Thoracic aorta (tissue), 2 donors: ENCODE results near the gene DENND6B. TPM values are rescaled to one million over a fixed set of nuclear protein-coding genes. Genes with fewer than 3 reads are reported as not detected.
A peak's percentile ranks its signal among the peaks of the same experiment; 100 is the strongest.

Experiments
- ATAC-seq: fragments of 150-250 bp; one replicate; pipeline ENCODE4 v1.8.0; 2017; ENCODE audit warnings: low read depth; ENCODE audit not compliant: insufficient number of reproducible peaks, low FRiP score
- DNase-seq: peaks from one replicate; pipeline ENCODE4 v3.0.0-alpha.2; 2020; ENCODE audit warnings: low spot score
- H3K27ac ChIP-seq, 2 donors: fragments of 200-600 bp; sonication (generic); 1 replicate in 1 of 2; 2 replicates in 1 of 2; pipeline ENCODE4 v1.5.1; 2016; ENCODE audit warnings: mild to moderate bottlenecking in 2 of 2, moderate library complexity in 2 of 2
- H3K27me3 ChIP-seq: fragments of 200-600 bp; sonication (generic); replicated peaks from 2 replicates; pipeline ENCODE4 v1.6.0; 2016; ENCODE audit warnings: mild to moderate bottlenecking; ENCODE audit not compliant: insufficient read depth
- H3K36me3 ChIP-seq: fragments of 200-600 bp; sonication (generic); one replicate; pipeline ENCODE4 v1.5.1; 2016
- H3K4me1 ChIP-seq, 2 donors: fragments of 200-600 bp; sonication (generic); 1 replicate in 1 of 2; 2 replicates in 1 of 2; pipeline versions ENCODE4 v1.5.1 to v1.6.0; 2016; ENCODE audit warnings: low read depth in 2 of 2, mild to moderate bottlenecking in 1 of 2; ENCODE audit not compliant: control insufficient read depth in 1 of 2
- H3K4me3 ChIP-seq: fragments of 200-600 bp; sonication (generic); 2 replicates; pipeline ENCODE4 v1.5.1; 2016; ENCODE audit warnings: mild to moderate bottlenecking
- H3K9me3 ChIP-seq: fragments of 200-600 bp; sonication (generic); 2 replicates; pipeline ENCODE4 v1.5.1; 2016
- total RNA-seq, 2 donors: library from RNA; depleted of rRNA; stranded (reverse); fragments of >200 nt; gene quantifications; one replicate each; pipeline versions ENCODE4 v1.1.0 to v1.2.3, GENCODE V29; 2016
- TF ChIP-seq, protein P1 (sequence below): fragments of 200-600 bp; sonication (generic); IDR thresholded peaks from one replicate; pipeline ENCODE4 v1.5.1; 2019; ENCODE audit warnings: antibody characterized with exemption

The DENND6B gene
- total RNA-seq, 2 donors from 2014 or later: 4.2 to 6.0 TPM

DNA sequence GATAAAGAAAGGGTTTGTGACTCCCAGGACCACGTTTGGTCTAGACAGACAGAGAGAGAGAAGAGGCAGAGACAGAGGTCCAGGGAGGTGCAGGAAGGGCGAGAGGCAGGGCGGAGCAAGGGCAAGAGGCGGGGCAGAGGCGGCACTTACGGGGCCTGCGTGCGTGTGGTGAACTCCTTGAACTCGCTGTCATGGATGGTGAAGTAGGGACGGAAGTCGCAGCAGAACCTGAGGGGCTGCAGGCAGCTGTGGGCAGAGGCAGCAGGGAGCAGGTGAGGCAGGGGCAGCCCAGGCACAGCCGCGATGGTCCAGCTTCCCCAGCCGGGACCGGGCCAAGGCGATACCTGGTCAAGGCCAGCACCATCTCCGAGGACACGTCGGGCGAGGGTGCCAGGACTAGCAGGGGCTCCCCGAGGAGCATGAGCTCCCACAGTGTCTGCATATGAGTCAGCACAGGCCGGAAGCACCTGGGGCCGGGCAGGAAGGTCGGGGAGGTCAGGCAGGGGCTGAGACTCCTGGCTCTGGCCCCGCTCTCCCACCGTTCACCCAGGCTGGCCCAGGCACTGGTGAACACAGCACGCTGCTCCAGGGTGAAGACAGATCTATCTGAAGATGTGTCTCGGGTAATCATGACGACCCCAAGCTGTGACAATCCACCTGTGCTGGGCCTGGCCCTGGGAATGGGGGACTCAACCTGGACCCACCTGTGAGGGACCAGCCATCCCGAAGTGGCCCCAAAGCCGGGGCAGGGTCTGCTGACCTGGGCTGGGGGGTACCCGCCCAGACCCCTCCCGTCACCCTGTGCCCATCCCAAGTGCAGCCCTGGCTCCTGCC, 12.1 kb downstream of the DENND6B start:
- peak overlapping the region; percentile 32 for H3K4me3 ChIP-seq
- no peak overlapping the region for H3K27ac ChIP-seq

DNA sequence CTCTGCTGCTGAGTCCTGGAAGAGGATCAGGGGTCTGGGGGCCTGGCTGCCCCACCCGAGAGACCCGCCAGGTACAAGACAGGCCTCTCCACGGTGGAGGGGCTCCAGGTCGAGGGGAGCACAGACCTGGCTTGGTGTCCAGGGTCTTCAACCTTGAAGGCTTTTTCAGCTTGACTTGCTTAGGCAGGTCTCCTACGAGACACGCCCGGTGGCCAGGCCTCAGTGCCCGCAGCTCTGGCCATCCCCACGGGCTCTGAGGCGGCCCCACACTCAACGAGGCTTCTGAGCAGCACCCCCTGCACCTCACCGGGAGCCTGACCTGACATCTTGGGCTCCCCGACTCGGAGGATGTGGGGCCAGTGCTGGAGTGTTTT, 12.7 kb downstream of the DENND6B start:
- Histone ChIP-seq H3K27ac (no peak overlapping the region), H3K4me1 (peaks cover 0 to 7% of the 10 kb centered on the region in 2 donors), H3K9me3 (no peaks in the 10 kb centered on the region), H3K36me3 (no peaks in the 10 kb centered on the region), H3K4me3 (peak overlapping the region; percentile 32), H3K27me3 (no peaks in the 10 kb centered on the region)
- TF ChIP-seq, protein P1, sequence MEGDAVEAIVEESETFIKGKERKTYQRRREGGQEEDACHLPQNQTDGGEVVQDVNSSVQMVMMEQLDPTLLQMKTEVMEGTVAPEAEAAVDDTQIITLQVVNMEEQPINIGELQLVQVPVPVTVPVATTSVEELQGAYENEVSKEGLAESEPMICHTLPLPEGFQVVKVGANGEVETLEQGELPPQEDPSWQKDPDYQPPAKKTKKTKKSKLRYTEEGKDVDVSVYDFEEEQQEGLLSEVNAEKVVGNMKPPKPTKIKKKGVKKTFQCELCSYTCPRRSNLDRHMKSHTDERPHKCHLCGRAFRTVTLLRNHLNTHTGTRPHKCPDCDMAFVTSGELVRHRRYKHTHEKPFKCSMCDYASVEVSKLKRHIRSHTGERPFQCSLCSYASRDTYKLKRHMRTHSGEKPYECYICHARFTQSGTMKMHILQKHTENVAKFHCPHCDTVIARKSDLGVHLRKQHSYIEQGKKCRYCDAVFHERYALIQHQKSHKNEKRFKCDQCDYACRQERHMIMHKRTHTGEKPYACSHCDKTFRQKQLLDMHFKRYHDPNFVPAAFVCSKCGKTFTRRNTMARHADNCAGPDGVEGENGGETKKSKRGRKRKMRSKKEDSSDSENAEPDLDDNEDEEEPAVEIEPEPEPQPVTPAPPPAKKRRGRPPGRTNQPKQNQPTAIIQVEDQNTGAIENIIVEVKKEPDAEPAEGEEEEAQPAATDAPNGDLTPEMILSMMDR: no peak
- ATAC-seq (no peak), DNase-seq (no peak)

More for the DNA sequence above, 12.1 kb downstream of the DENND6B start:
- H3K9me3 ChIP-seq: no peaks in the 10 kb centered on the region
- no peaks in the 10 kb centered on the region for H3K27me3 ChIP-seq
- ATAC-seq: no peak
- no peaks in the 10 kb centered on the region for H3K36me3 ChIP-seq
- no peak for DNase-seq
- TF ChIP-seq, protein P1: no peak
- H3K4me1 ChIP-seq: peaks cover 0 to 1% of the 10 kb centered on the region in 2 donors

DNA sequence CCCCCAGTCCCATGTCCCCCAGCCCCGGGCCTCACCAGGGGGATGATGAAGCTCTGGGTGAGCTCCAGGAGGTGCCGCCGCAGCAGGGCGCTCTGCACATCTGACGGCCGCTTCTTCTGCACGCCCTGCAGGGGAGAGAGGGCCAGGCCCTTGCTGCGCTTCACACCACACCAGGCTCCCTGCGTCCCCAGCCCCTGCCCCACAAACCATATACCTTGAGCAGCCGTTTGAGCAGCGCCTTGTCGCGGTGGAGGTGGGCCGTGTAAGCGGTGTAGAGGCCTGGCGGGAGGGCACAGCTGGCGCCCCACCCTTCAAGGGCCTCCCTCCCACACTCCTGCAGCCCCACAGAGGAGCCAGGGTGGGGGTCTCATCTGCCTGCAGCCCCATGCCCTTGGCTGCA, 13.2 kb downstream of the DENND6B start:
- H3K36me3 ChIP-seq: no peaks in the 10 kb centered on the region
- H3K4me1 ChIP-seq: peaks cover 0 to 12% of the 10 kb centered on the region in 2 donors
- no peak for ATAC-seq
- no peaks in the 10 kb centered on the region for H3K27me3 ChIP-seq
- H3K9me3 ChIP-seq: no peaks in the 10 kb centered on the region
- TF ChIP-seq, protein P1: no peak
- H3K27ac ChIP-seq: no peak overlapping the region
- H3K4me3 ChIP-seq: no peak overlapping the region
- no peak for DNase-seq

DNA sequence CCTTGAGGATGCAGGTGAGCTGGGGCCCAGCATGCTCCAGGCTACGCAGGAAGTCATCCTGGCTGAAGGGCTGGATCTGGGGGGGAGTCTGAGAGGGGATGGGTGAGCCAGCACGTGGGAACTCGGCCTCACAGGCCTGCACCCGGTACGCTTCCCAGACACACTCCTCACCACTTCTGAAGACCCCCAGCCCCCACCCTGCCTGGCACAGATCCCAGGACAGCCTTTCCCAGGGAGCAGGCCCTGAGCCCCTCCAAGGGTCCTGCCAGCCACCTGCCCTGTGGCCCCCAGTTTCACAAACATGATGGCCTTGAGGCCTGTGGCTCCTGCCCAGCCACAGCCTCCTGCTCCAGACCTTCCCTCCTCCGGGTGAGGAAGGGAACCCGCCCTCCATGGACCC, 13.8 kb downstream of the DENND6B start:
- H3K27me3 ChIP-seq: no peaks in the 10 kb centered on the region
- H3K4me1 ChIP-seq: peaks cover 3 to 18% of the 10 kb centered on the region in 2 donors
- ATAC-seq (no peak), DNase-seq (no peak)
- no peaks in the 10 kb centered on the region for H3K9me3 ChIP-seq
- no peak overlapping the region for H3K27ac ChIP-seq
- TF ChIP-seq, protein P1: no peak
- no peaks in the 10 kb centered on the region for H3K36me3 ChIP-seq
- H3K4me3 ChIP-seq: no peak overlapping the region

DNA sequence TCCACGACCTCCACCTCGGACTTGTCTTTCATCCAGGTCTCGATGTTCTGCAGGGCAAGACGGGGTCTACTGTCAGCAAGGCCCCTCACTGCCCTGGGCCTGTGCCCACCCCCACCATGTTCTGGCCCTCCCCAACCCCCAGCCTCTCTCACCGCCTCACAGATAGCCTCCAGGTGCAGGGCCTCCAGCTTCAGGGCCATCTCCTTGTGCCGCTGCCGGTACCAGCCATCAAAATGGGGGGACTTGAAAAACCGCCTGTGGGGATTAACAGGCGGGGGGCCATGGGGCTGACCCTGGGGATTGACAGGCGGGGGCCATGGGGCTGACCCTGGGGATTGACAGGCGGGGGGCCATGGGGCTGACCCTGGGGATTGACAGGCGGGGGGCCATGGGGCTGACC, 14.4 kb downstream of the DENND6B start:
- H3K27ac ChIP-seq: no peak overlapping the region
- peaks cover 6 to 21% of the 10 kb centered on the region in 2 donors for H3K4me1 ChIP-seq
- H3K27me3 ChIP-seq: no peaks in the 10 kb centered on the region
- no peak overlapping the region for H3K4me3 ChIP-seq
- DNase-seq (no peak), ATAC-seq (no peak)
- no peaks in the 10 kb centered on the region for H3K36me3 ChIP-seq
- no peaks in the 10 kb centered on the region for H3K9me3 ChIP-seq
- TF ChIP-seq, protein P1: no peak
